Measurements from ENCODE around the gene TTLL10. TPM values are rescaled to one million over a fixed set of nuclear protein-coding genes. Genes with fewer than 3 reads are reported as not detected.

TTLL10 gene
- total RNA-seq, 8 experiments from 2014 or later, result 0.43 to 0.59 TPM; not detected in 6

GRCh38 chr1:1164701-1165451, 8.8 kb upstream of the TTLL10 start:
- WGBS, 10 experiments, result 0 to 92% (median 67%) methylated on average over 1 to 32 of the region's 48 CpGs; no CpG with 5 or more reads in 2 of the 10 experiments
- peaks cover 14 to 35% of the 10 kb centered on the region in 2 donors for H3K4me1 ChIP-seq (replicated peaks in 1 of 2)
- in situ Hi-C loops (cut with MboI; ENCODE audit: low pct_unique_long_range_greater_than_20kb in 2 of 9, low sequenced_read_pairs in 9 of 9, unreplicated experiment in 9 of 9), result loop anchor here in 1 of 9 experiments (25.0 kb wide), 1 partner anchor 97 kb away; the partner anchor contains the start of gene UBE2J2
- no peak overlapping the region for H3K4me3 ChIP-seq
- no peak overlapping the region for H3K27ac ChIP-seq
- no peak for ATAC-seq (replicated peaks in 6 of 8)

DNA sequence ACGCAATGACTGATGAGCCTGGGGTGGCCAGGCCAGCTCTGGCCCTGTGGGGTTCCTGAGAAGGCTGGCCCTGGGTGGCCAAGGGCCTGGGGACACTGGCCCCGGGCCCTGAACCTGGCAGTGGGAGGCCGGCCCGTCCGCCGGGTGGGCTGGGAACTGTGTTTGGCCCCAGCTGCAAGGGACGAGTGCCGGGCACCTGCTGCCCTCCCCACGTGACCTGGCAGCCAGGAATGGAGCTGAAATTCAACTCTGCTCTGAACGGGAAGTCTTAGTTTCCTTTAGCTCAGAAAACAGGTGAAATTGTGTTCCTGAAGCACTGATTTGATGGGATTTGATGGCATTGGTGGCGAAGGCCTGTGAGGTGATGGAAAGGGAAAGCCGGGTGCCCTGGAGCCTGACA, 8.2 kb upstream of the TTLL10 start:
- in situ Hi-C loops (cut with MboI; ENCODE audit: low pct_unique_long_range_greater_than_20kb in 2 of 9, low sequenced_read_pairs in 9 of 9, unreplicated experiment in 9 of 9), result loop anchor here in 1 of 9 experiments (25.0 kb wide), 1 partner anchor 97 kb away; the partner anchor contains the start of gene UBE2J2
- 69 to 100% (median 93%) methylated on average over 1 to 9 of the region's 12 CpGs; no CpG with 5 or more reads in 6 of the 10 experiments for WGBS, 10 experiments
- Histone ChIP-seq H3K4me3 (no peak overlapping the region), H3K27ac (no peak overlapping the region), H3K4me1 (replicated peaks in 1 of 2) (peaks cover 14 to 38% of the 10 kb centered on the region in 2 donors)
- ATAC-seq (replicated peaks in 6 of 8), result no peak

- 20 to 75% (median 75%) methylated on average over 1 to 2 of the region's 23 CpGs; no CpG with 5 or more reads in 7 of the 10 experiments for WGBS, 10 experiments
- in situ Hi-C loops (cut with MboI; ENCODE audit: low pct_unique_long_range_greater_than_20kb in 2 of 9, low sequenced_read_pairs in 9 of 9, unreplicated experiment in 9 of 9), result loop anchor here in 1 of 9 experiments (25.0 kb wide), 1 partner anchor 96 kb away; the partner anchor contains the start of gene UBE2J2
- peak in 5 of 8 experiments; percentile 8 to 36 (median 15) for ATAC-seq (replicated peaks in 6 of 8)
Observed at GRCh38 chr1:1165900-1166421, 7.7 kb upstream of the TTLL10 start.

GRCh38 chr1:1166642-1167397, 6.9 kb upstream of the TTLL10 start:
- Histone ChIP-seq H3K27ac (no peak overlapping the region), H3K4me3 (no peak overlapping the region), H3K4me1 (replicated peaks in 1 of 2) (peaks cover 10 to 38% of the 10 kb centered on the region in 2 donors)
- peak in 4 of 8 experiments; percentile 13 to 42 (median 28) for ATAC-seq (replicated peaks in 6 of 8)
- 79 to 87% (median 87%) methylated on average over 3 to 18 of the region's 44 CpGs; no CpG with 5 or more reads in 7 of the 10 experiments for WGBS, 10 experiments
- in situ Hi-C loops (cut with MboI; ENCODE audit: low pct_unique_long_range_greater_than_20kb in 2 of 9, low sequenced_read_pairs in 9 of 9, unreplicated experiment in 9 of 9), result loop anchor here in 1 of 9 experiments (25.0 kb wide), 1 partner anchor 95 kb away; the partner anchor contains the start of gene UBE2J2

More at GRCh38 chr1:1165900-1166421, 7.7 kb upstream of the TTLL10 start:
- peaks cover 14 to 38% of the 10 kb centered on the region in 2 donors for H3K4me1 ChIP-seq (replicated peaks in 1 of 2)
- H3K27ac ChIP-seq, result no peak overlapping the region
- H3K4me3 ChIP-seq, result no peak overlapping the region

DNA sequence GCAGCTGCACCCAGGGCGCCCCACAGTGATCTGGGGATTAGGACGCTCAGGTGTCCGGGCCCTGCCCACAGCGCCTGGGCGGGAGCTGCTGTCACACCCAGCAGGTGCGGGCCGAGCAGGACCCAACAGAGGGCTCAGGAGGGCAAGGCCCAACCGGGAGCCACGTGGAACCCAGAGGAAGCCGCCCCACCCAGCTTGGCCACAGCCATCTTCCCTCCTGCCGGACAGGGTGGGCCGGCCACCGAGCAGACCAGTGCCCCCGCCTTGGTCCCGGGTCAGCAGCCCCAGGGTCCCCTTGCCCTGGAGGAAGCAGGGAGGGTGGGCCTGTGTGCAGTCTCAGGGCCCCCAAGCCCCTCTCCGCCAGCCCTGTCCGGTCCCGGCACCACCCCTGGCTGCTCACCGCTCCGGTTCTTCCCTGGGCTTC, 6.3 kb upstream of the TTLL10 start:
- Histone ChIP-seq H3K4me3 (no peak overlapping the region), H3K4me1 (replicated peaks in 1 of 2) (peaks cover 9 to 34% of the 10 kb centered on the region in 2 donors), H3K27ac (no peak overlapping the region)
- 80 to 90% methylated on average over 2 to 4 of the region's 20 CpGs; no CpG with 5 or more reads in 8 of the 10 experiments for WGBS, 10 experiments
- peak in 2 of 8 experiments; percentile 22 to 23 for ATAC-seq (replicated peaks in 6 of 8)
- in situ Hi-C loops (cut with MboI; ENCODE audit: low pct_unique_long_range_greater_than_20kb in 2 of 9, low sequenced_read_pairs in 9 of 9, unreplicated experiment in 9 of 9), result loop anchor here in 1 of 9 experiments (25.0 kb wide), 1 partner anchor 95 kb away; the partner anchor contains the start of gene UBE2J2

- ATAC-seq (replicated peaks in 6 of 8), result no peak
- no peak overlapping the region for H3K4me3 ChIP-seq
- in situ Hi-C loops (cut with MboI; ENCODE audit: low pct_unique_long_range_greater_than_20kb in 2 of 9, low sequenced_read_pairs in 9 of 9, unreplicated experiment in 9 of 9), result loop anchor here in 1 of 9 experiments (25.0 kb wide), 1 partner anchor 94 kb away; the partner anchor contains the start of gene UBE2J2
- H3K27ac ChIP-seq, result no peak overlapping the region
- peaks cover 9 to 35% of the 10 kb centered on the region in 2 donors for H3K4me1 ChIP-seq (replicated peaks in 1 of 2)
- 70 to 100% (median 84%) methylated on average over 1 to 8 of the region's 36 CpGs; no CpG with 5 or more reads in 7 of the 10 experiments for WGBS, 10 experiments
Observed at GRCh38 chr1:1167841-1168450, 5.7 kb upstream of the TTLL10 start.

GRCh38 chr1:1168451-1169411, 4.9 kb upstream of the TTLL10 start:
- Histone ChIP-seq H3K27ac (no peak overlapping the region), H3K4me1 (replicated peaks in 1 of 2) (peaks cover 12 to 43% of the 10 kb centered on the region in 2 donors), H3K4me3 (no peak overlapping the region)
- WGBS, 10 experiments, result 8 to 87% (median 61%) methylated on average over 2 to 14 of the region's 37 CpGs; no CpG with 5 or more reads in 6 of the 10 experiments
- in situ Hi-C loops (cut with MboI; ENCODE audit: low pct_unique_long_range_greater_than_20kb in 2 of 9, low sequenced_read_pairs in 9 of 9, unreplicated experiment in 9 of 9), result loop anchor here in 1 of 9 experiments (25.0 kb wide), 1 partner anchor 94 kb away; the partner anchor contains the start of gene UBE2J2
- no peak for ATAC-seq (replicated peaks in 6 of 8)

GRCh38 chr1:1169429-1170214, 4.1 kb upstream of the TTLL10 start:
- Histone ChIP-seq H3K4me3 (no peak overlapping the region), H3K4me1 (replicated peaks in 1 of 2) (peaks cover 17 to 48% of the 10 kb centered on the region in 2 donors), H3K27ac (no peak overlapping the region)
- no peak for ATAC-seq (replicated peaks in 6 of 8)
- in situ Hi-C loops (cut with MboI; ENCODE audit: low pct_unique_long_range_greater_than_20kb in 2 of 9, low sequenced_read_pairs in 9 of 9, unreplicated experiment in 9 of 9), result loop anchor here in 1 of 9 experiments (25.0 kb wide), 1 partner anchor 93 kb away; the partner anchor contains the start of gene UBE2J2
- 67 to 80% methylated on average over 2 to 11 of the region's 32 CpGs; no CpG with 5 or more reads in 8 of the 10 experiments for WGBS, 10 experiments

GRCh38 chr1:1170215-1171091, 3.2 kb upstream of the TTLL10 start:
- Histone ChIP-seq H3K27ac (no peak overlapping the region), H3K4me1 (replicated peaks in 1 of 2) (peaks cover 17 to 46% of the 10 kb centered on the region in 2 donors), H3K4me3 (no peak overlapping the region)
- no peak for ATAC-seq (replicated peaks in 6 of 8)
- in situ Hi-C loops (cut with MboI; ENCODE audit: low pct_unique_long_range_greater_than_20kb in 2 of 9, low sequenced_read_pairs in 9 of 9, unreplicated experiment in 9 of 9), result loop anchor here in 1 of 9 experiments (25.0 kb wide), 1 partner anchor 92 kb away; the partner anchor contains the start of gene UBE2J2
- 54 to 100% (median 86%) methylated on average over 1 to 13 of the region's 26 CpGs; no CpG with 5 or more reads in 7 of the 10 experiments for WGBS, 10 experiments

GRCh38 chr1:1171161-1171545, 2.5 kb upstream of the TTLL10 start:
- no peak overlapping the region for H3K27ac ChIP-seq
- in situ Hi-C loops (cut with MboI; ENCODE audit: low pct_unique_long_range_greater_than_20kb in 2 of 9, low sequenced_read_pairs in 9 of 9, unreplicated experiment in 9 of 9), result loop anchor here in 1 of 9 experiments (25.0 kb wide), 1 partner anchor 91 kb away; the partner anchor contains the start of gene UBE2J2
- 40% methylated on average over 1 of the region's 12 CpGs; no CpG with 5 or more reads in 9 of the 10 experiments for WGBS, 10 experiments
- no peak for ATAC-seq (replicated peaks in 6 of 8)
- peaks cover 16 to 40% of the 10 kb centered on the region in 2 donors for H3K4me1 ChIP-seq (replicated peaks in 1 of 2)
- no peak overlapping the region for H3K4me3 ChIP-seq
